ENCODE results near the gene ACTL9.

ACTL9 gene

DNA sequence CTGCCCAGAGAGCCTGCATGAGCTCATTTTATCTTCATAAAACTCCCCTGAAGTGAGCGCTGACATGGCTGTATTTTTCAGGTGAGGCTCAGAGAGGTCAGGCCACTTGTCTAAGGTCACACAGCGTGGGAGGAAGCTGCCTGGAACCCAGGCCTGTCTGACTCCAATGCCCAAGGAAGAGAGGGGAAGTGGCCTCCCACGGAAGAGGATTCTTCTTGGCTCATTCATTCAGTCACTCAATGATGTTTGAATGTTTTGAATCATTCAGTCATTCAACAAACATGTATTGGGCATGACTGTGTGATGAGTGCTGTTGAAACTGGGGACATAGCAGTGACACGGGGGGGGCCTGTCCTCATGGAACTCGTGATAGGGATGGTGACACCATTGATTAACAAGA is 12.0 kb downstream of the ACTL9 start:
- no peak for DNase-seq (ENCODE audit: low read depth)

DNA sequence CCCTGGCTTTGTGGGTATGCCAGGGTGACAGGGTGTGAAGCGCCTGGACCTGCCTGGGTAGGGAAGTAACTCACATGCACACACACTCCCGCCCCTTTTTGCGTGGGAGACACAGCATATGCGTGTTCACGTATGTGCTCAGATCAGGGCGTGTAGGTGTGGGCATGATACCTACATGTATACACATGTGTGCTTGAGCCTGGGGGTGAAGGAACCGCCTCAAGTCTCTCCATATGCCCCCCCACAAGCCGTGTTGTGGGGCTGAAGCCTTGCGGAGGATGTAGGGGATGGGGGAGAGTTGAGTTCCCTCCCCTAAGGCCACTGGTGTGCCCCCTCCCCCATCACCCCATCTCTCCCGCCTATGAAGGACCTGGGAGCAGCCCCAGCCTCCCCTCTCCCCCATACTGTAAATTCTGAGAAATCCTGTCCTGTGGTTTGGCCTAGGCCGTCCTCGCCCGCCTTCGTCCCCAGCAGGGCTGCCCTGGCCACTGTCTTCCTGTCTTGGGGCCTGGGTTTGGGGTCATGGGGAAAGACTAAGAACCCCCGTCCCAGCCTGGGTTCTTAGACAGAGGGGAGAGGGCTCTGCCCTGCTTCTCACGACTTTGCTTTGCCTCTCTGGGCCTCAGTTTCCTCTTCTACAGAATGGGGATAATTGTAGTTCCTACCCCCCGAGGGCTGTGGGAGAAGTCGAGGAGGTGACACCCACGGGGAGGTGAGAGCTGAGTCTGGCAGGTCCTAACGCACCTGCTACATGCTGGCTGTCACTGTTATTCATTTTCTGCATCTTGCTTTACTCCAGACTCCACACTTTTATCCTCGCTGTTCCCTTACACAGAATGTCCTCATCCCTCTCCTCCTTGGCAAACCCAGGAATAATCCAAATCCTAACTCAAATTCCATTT is 14.3 kb downstream of the ACTL9 start:
- no peak for DNase-seq (ENCODE audit: low read depth)

DNA sequence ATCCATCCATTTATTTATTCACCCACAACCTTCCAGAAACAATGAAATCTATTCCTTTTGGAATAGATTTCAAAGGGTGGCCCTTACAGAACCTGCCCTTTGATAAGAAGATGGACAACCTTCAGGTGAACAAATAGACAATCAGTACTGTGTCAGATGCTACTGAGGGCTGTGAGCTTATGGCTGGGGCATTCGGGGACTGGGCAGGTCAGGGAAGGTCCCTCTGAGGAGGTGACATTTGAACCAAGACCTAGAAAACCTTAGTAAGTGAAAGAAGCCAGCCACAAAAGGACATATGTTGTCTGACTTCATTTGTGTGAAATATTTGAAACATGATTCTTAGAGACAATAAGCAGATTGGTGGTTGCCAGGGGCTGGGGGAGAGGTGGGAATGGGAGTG is 15.7 kb downstream of the ACTL9 start:
- no peak for DNase-seq (ENCODE audit: low read depth)

DNA sequence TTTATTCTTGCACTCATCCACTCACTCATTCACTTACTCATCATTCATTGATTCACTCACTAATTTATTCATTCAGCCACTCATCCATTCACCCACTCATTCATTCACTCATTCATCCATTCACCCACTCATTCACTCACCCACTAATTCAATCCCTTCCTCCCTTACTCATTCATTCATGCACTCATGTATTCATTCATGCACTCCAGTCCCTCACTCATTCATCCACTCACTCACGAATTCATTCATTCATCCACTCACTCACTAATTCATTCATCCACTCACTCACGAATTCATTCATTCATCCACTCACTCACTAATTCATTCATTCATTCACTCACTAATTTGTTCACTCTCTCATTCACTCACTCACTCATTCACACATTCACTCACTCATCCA is 16.1 kb downstream of the ACTL9 start:
- DNase-seq (ENCODE audit: low read depth): no peak

DNA sequence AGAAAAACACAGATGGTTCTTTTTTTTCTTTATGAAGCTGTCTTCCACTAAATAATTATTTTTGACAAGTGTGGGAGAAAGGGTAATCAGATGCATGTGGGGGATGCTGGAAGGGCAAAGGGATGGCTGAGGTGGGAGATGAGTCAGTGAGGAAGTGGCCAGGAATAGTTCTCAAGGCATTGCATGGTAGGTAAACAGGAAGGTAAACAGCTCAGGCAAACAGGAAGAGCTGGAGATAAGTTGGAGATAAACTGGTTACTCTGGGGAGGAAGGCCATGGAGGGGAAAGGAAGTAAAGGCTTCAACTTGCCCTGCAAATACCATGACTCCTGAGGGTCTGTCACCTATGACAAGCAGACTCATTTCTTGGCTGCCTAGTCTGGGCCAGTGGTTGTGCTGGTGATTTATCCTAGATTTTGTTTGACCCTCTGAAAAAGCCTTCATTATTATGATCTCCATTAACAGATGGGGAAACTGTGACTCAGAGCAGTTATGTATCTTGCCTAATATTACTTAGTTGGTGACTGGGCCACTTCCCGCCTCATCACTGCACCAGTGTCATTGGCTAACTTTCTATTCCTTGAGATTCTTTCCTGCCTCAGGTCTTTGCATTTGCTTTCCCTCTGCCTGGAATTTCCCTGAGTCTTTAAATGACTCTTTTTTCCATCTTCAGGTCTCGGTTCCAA is 17.1 kb downstream of the ACTL9 start:
- no peak for DNase-seq (ENCODE audit: low read depth)

DNA sequence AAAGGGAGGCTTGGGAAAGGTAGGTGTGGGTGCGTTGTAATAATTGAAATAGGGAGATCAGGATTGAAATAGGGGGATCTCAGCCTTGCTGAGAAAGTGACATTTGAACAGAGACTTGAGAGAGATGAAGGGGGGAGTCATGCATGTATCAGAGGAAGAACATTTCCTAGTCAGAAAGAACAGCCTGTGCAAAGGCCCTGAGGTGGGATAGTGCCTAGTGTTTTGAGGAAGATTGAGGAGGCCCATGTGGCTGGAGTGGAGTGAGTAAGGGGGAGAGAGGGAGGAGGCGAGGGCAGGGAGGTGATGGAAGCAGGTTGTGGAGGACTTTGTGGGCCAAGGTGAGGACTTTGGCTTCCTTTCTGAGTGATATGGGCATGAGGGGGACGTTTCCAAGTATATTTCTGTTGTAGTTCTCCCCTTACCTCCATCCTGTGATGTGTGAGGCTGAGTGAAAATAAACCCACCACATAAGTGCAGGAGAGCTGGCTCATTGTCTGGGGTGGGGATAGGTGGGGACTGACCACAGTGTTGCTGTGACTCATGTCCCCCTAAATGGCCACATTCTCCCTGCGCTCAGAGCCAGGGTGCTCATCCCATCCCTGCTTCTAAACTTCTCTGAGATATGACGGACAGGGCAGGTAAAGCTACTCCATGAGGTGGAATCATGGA is 17.8 kb downstream of the ACTL9 start:
- DNase-seq (ENCODE audit: low read depth): no peak

DNA sequence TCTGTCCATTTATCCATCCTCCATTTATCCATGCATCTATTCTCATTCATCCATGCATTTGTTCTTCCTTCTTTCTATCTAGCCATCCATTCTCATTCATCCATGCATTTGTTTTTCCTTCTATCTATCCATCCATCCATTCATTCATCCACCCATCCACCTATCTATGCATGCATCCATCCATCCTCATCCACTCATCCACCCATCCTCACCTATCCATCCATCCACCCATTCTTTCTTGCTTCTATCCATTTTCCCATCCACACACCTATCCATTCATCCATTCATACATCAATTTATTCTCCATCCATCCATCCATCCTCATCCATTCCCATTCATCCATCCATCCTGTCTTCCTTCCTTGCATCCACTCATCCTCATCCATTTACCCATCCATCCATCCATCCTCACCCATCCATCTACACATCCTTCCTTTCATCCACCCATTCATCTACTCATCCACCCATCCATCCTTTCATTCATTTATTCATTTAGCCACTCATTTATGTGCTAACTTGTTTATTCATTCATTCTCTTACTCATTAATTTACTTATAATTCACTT is 20.3 kb downstream of the ACTL9 start:
- DNase-seq (ENCODE audit: low read depth): no peak

DNA sequence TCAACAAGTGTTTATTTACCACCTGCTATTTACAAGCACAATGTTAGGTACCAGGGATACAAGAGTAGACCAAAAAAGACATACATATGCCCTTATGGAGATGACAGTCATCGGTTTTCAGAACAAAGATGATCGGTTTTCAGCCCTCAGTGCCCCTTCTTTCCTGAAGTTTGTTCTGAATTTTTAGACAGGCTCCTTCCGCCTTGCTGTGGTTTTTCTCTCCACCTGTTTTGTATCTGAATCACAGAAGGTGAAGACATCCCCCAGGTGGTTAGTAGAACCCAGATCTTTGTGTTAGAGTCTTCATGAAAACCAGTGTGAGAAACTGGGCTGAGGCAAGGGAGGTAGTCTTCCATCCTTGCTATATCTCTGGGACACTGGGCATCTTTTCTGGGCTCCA is 23.5 kb downstream of the ACTL9 start:
- DNase-seq (ENCODE audit: low read depth): no peak

DNA sequence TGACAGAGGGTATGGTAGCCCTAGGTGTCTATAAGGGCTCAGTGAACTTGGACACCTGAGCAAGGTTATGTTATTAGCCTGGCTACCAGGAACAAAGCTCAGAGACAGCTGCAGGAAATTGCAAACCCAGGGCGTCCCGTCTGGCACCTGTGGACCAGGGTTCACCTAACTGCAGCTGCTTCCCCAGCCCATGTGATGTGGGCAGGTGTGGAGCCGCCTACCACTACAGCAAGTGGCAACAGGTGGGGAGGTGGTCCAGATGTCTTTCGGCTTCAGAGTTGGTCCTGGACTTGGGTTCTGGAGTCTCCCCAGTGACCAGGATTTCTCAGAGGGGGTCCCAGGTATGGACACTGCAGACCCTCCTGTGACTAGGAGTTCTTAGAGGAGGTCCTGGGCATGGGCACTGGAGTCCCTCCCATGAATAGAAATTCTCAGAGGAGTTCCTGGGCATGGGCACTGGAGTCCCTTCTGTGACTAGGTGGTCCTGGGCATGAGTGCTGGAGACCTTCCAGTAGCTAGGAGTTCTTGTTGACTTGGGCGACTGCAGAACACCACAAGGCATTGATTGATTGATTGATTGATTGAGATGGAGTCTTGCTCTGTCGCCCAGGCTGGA is 25.2 kb downstream of the ACTL9 start:
- DNase-seq (ENCODE audit: low read depth): no peak

DNA sequence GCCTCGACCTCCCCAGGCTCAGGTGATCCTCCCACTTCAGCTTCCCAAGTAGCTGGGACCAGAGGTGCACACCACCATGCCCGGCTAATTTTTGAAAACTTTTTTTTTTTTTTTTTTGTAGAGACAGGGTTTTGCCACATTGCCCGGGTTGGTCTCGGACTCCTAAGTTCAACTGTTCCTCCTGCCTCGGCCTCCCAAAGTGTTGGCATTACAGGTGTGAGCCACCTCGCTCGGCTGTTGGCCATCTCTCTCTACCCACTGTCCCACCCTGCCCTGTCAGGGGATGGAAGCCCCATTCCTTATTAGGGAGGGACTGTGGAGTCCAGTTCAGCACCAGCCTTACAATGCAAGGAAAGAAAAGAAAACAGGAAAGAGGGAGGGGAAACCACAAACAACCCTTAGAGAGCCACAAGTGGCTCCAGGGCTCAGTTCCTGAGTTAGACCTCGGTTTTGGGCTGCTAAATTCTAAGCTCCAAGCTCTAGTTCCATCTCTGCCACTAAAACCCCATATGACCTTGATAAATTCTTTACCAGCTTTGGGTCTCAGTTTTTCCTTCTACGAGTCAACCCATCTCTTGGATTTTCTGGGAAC is 31.7 kb downstream of the ACTL9 start:
- no peak for DNase-seq (ENCODE audit: low read depth)

DNA sequence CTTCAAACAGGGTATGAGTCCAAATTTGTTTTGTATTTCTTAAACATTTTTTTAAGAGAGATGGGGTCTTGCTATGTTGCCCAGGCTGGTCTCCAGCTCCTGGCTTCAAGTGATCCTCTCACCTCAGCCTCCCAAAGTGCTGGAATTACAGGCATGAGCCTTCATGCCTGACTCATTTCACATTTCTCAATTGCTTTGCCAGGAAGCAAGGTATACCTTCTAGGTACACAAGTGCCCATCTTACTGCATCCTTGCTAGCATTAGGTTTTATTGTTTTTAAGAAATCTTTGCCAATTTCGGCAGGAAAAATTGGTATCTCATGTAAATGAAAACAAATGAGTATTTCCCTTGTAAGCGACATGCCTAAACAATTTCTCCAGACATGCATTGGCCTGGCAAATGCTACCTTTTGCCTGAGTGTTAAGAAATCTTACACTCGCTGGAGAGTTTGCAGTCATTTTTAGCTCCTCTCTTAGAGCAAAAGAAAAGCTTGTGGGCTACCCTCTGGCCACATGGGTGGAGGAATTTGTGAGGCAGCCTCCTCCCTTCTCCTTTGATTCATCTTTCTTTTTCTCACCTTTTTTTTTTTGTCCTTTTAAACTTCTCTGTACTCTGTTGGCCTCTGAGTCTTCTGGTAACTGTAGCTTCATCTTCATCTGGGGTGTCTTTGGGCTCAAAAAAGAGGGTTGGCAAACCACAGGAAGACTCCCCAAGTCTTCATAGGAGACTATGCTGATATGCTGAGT is 33.0 kb downstream of the ACTL9 start:
- no peak for DNase-seq (ENCODE audit: low read depth)

DNA sequence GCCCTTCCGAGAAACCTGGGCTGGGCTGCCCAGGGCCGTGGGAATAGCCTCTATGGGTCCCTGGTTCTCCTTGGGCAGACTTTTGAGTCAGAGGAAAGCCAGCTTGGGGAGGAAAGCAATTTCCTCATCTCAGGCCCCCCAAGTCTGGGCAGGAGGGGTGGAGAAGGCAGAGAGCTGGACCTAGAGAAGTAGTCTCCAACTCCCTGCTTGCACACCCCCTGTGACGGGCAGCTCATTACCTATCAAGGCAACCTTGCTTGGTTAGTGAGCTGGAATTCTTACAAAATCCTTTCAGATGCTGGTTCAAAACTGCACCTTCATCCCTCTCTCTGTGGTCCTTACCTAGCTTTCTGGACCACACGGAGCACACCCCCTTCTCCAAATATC is 33.9 kb downstream of the ACTL9 start:
- DNase-seq (ENCODE audit: low read depth): no peak

DNA sequence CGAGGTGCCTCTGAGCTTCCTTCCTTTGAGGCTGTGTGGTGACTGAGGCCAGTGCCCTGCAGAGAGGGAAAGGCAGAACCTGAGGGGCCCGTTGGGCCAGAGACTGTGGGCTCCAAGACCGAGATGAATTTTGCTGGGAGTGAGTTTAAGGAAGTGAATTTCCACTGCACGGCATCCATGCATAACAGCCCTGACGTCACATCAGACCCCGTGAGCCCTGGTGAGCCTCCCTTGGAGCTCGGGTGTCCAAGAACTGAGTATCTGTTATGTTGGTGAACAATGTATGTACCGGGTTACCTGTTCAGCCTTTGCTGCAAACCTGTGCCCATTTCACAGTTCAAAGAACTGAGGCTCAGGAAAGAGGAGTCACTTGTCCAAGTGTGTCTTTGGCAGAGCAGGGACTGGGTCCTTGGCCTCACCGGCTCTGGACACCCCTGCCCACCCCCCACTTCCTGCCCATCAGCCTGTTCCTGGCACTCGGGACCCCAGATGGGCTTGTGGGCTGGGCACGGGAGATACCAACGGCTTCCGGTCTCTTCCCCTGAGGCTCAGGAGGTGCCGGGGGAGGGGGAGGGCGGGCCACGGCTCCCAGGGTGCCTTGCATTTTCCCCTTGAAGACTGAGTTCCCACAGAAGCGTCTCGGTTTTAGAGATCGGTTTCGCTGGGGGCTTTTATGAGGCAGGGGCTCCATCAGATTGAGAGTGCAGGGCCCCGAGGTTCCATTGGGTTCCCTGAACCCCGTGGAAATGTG is 34.5 kb downstream of the ACTL9 start:
- DNase-seq (ENCODE audit: low read depth): no peak

DNA sequence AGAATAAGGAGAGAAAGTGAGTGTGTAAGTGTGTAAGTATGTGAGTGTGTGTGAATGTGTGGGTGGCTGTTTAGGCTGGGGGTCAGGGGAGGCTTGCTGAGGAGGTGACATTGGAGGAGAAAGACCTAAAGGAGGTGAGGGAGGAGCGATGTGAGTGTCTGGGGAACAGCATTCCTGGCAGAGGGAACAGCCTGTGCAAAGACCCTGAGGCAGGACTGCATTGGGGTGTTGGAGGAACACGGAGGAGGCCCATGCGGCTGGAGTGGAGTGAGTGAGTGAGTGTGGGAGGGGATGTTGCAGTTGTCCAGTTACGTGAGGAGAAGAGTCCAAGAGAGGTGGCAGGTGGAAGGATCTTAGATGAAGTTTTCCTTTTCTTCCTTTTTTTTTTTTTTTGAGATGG is 36.3 kb downstream of the ACTL9 start:
- no peak for DNase-seq (ENCODE audit: low read depth)

DNA sequence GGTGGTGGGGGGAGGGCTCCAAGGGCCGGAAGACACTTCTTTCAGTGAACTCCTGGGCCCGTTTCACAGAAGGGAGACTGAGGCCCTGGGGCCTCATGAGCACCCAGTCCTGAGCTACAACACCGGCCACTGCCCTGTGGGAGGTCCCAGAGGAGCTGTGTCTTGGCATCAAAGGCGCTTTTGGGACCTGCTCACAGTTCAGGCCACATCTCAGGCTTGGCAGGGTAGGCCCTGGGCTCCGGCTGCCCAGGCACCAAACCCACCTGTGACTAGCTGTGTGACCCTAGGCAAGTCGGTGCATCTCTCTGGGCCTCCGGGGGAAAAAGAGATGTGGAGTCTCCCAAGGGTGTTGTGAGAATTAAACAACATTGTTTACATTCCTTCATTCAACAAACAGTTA is 38.7 kb downstream of the ACTL9 start:
- no peak for DNase-seq (ENCODE audit: low read depth)

DNA sequence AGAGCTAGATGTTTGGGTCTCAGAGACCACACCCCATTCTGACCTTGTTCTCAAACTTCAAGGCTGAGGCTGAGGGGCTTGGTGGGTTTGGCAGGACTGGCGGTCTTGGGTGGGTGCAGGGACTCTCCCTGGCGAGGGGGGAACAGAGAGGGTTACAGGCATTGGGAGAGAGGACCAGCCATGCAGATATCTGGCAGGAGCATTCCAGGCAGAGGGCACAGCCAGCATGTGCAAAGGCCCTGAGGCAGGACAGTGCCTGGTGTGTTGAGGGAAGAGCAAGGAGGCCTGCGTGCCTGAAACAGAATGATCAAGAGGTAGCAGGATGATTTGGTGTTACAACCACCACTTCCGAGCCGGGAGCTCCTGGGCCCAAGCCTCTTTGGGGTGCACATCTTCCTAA is 40.7 kb downstream of the ACTL9 start:
- no peak for DNase-seq (ENCODE audit: low read depth)

DNA sequence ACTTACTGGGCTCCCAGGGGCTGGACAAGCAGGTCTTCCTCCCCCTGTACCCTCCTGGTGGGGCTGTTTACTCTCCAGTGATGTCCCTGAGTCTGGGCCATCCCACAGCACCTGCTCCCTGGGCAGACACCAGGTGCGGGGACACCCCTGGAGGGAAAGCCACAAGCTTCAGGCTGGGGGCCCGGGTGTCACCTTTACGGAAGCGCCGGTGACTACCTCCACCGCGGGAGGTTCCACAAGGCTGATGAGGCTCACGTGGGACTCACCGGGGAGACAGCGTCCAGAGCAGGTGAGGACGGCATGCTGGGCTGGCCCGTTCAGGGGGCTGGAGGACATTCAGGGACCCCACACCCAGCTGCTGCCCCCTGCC is 43.3 kb downstream of the ACTL9 start:
- no peak for DNase-seq (ENCODE audit: low read depth)

DNA sequence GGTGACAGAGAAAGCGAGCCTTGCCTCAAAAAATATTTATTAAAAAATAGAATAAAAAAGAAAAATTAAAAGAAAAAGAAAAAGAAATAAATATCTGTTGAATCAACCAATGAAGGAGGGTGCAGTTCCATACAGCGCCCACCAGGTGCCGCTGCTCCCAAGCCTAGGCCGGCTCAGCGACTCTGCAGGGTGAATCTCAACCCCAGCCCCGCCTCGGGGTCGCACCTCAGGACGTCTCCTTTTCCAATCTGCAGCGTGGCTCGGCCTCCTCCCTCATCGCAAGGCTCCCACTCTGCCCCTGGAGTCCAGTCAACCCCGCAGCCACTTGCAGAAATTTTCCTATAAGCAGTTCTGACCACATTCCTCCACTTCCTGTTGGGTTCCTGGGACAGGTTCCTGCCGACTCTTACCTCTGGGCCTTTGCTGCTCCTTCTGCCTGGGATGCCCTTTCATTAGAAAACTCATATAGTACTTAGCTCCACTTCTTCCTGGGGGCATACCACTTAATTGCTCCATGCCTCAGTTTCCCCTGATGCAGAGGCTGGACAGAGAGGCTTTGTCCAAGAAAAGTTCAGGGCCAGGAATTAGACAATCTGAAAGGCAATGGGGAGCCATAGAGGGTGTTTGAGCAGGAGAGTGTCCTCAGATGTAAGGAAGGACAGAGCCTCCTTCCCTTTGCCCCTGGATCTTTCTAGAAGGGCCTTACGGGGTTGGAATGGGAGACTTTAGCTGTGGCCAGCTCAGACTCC is 43.8 kb downstream of the ACTL9 start:
- DNase-seq (ENCODE audit: low read depth): no peak

DNA sequence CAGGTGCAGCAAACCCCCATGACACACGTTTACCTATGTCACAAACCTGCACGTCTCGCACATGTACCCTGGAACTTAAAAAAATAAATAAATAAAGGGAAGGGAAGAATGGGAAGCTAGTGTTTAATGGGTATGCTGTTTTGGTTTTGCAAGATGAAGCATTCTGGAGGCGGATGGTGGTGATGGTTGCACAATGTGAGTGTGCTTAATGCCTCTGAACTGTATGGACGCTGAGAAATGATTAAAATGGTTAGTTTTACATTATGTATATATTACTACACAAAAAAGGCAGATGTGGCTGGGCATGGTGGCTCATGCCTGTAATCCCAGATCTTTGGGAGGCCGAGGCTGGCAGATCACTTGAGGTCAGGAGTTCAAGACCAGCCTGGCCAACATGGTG is 50.4 kb downstream of the ACTL9 start:
- no peak for DNase-seq (ENCODE audit: low read depth)
